RPMI7951 (cell line): ENCODE data around the gene RCBTB1. TPM values are rescaled to one million over a fixed set of nuclear protein-coding genes. Genes with fewer than 3 reads are reported as not detected.
"Not testable (repeated sequence)": the region's sequence is repeated elsewhere in the genome, so short reads cannot be mapped to it uniquely, and the experiment has no call there.

Experiments
- DNase-seq: peaks from one replicate; pipeline ENCODE4 v3.0.0-alpha.2; 2012; ENCODE audit warnings: low read depth
- total RNA-seq: library from RNA; depleted of rRNA; stranded (reverse); fragments of >200 nt; shearing (Covaris generic); gene quantifications from 2 replicates; pipeline ENCODE4 v1.2.3, GENCODE V29; 2014

The RCBTB1 gene
- total RNA-seq, 1 experiment from 2014 or later, result 8.9 TPM

- DNase-seq, result peak; percentile 18
Measured at GRCh38 chr13:49604570-49604969, 19.2 kb upstream of the RCBTB1 start.

- DNase-seq, result not testable (repeated sequence)
Measured at GRCh38 chr13:49602615-49603014, 17.3 kb upstream of the RCBTB1 start.

- DNase-seq, result no peak
Measured at GRCh38 chr13:49602005-49602404, 16.6 kb upstream of the RCBTB1 start.

DNA sequence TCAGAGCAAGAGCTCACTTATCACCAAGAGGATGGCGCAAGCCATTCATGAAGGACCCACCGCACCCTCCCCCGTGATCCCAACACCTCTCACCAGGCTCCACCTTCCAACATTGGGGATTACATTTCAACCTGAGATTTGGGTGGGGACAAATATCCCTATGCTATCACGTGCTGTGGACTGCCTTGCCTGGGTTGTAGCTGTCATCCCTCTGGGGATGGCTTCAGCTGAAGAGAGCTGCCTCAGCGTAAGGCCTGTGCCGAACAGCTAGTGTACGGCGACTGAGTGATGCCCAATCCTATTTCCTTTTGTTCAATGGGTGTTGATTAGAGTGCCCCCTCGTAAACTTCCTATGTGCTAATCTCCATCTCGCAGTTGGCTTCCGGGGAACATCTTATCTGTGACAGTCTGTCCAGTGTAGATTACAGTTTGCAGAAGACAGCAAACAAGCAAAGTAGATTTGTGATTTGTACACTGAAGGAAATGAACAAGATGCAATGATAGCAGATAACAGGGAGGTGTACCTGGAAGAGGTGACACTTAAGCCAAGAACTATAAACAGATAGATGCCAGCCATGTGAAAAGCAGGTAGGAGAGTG is 11.8 kb upstream of the RCBTB1 start:
- no peak for DNase-seq

DNA sequence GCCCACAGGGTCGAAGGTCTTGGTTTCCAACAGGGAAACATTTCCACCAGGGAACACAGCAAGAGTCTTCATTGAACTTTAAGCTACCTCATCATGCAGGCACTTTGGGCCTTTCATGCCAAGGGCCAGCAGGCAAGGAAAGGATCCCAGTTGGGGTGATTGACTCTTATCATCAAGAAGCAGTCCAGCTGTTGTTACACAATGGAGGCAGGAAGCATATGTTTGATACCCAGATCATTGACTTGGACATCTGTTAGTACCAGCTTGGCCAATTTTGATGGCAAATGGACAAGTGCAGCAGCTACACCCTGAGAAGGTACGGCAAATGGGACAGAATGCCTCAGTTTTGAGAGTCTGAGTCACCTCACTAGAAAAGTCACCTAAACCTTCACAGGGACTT is 10.9 kb upstream of the RCBTB1 start:
- DNase-seq, result no peak

- peak; percentile 5 for DNase-seq
Measured at GRCh38 chr13:49594576-49594975, 9.2 kb upstream of the RCBTB1 start.

GRCh38 chr13:49593876-49594275 is 8.5 kb upstream of the RCBTB1 start:
- DNase-seq, result not testable (repeated sequence)

DNA sequence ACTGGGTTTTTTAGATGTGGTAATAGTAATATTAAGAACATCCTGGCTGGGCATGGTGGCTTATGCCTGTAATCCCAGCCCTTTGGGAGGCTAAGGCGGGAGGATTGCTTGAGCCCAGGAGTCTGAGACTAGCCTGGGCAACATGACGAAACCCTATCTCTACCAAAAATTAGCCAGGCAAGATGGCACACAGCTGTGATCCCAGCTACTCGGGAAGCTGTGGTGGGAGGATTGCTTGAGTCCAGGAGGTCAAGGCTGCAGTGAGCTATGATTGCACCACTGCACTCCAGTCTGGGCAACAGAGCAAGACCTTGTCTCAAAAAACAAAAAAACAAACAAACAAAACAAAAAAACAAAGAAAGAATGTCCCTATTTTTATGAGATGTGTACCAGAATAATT is 5.4 kb upstream of the RCBTB1 start:
- not testable (repeated sequence) for DNase-seq

DNA sequence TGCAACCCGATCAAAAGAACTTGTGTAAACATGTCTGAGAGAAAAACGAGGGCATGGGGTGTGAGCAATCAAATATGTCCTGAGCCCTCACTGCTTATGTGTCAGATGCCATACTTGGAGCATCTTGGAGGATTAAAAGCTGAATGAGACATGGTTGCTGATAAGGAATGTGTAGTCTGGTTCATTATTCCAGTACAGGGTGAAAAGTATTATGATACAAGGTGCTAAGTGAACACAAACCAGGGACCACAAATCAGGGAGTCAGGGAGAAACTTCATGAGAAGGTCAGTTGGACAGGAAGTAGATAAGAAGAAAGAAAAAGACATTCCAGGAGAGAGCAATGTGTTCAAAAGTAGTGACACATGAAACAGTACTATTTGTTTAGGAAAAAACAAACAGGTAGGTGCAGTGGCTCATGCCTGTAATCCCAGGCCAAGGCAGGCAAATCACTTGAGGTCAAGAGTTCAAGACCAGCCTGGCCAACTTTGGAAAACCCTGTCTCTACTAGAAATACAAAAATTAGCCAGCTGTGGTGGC is 2.0 kb upstream of the RCBTB1 start:
- no peak for DNase-seq

GRCh38 chr13:49586717-49587116 is 1.4 kb upstream of the RCBTB1 start:
- no peak for DNase-seq

DNA sequence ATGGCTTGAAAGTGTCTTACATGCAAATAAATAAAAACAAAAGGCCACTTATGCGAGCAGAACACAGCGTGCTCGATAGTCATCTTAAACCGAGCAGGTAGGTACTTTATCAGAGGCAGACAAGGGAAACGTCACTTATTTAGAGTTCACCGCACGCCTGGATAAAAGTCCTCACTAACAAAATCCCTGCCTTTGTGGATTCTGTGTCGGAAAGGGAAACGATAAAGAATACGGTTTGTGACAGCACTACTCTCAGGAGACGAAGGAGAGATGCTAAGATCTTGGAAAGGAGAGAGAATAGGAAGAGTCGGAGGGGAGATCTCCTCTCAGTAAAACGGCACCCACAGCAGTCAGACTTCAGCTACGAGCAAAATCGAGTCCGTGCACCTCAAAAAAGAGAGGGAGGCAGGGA is 581 bp downstream of the RCBTB1 start:
- no peak for DNase-seq

- DNase-seq, result no peak
Measured at GRCh38 chr13:49580980-49581680, 4.2 kb downstream of the RCBTB1 start.

DNA sequence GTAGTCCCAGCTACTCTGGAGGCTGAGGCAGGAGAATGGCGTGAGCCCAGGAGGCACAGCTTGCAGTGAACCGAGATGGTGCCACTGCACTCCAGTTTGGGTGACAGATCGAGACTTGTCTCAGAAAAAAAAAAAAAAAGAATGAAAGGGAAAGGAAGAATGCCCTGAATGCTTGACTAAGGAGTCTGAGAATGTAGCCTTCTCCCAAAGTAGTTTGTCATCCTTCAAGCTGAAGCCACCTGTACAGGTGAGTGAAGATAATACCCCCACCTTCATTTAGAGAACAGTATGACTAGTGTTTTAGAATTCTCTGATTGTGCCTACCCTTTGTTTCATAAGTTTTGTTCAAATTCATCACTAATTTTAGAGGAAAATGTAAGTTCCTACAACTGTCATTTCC is 5.9 kb downstream of the RCBTB1 start:
- no peak for DNase-seq

DNA sequence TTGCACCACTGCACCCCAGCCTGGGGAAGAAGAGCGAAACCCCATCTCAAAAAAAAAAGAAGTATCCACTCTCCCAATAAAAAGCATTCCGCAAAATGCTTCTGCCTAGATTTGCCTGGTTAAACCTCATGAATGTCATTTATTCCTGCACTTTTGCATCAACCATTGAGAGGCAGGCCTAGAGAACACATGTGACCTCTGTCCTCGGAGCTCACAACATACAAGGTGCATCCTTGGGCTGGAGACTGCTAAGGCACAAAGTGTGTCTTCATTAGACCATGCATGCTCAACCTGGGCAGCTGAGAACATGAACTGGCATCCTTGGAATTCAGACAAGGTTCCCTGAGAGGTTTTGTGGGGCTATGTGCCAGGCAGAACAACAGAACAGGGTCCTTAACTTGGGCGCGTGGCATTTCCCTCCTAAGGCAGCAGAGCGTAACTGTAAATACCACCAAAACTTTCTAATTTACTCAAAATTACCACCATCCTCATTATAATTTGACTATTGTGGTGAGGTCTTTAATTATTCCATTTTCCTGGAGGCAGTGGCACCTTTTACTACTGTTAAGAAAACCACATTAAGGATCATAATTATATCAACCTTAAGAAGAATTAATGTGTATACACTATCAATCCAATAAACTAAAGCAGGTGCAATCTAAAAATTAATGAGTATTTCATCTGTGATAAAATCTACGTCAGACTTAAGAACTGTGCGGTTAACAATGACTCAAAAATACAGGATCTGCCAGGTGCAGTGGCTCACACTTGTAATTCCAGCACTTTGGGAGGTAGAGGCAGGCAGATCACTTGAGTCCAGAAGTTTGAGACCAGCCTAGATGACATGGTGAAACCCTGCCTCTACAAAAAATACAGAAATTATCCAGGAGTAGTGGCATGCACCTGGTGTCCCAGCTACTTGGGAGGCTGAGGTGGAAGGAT is 13.8 kb downstream of the RCBTB1 start:
- no peak for DNase-seq

GRCh38 chr13:49569993-49570689 is 15.2 kb downstream of the RCBTB1 start:
- DNase-seq, result peak; percentile 13

DNA sequence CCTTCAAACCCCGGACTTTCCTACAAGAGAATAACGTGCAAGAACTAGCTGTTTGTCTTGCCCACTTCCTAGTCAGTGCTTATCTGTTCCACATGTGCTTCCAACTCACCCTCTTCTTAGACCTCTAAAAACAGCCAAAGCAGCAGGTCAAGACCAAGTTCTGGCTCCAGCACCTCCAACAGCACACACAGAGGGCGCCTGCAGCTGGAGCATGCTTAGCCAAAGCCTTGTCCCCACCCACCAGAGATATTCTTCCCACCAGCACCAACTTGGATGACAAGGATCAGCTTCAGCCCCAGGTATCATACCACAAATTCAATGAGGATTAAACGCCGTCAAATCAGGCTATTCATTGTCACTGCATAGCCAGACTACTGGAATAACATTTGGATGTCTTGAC is 17.9 kb downstream of the RCBTB1 start:
- no peak for DNase-seq

GRCh38 chr13:49566461-49566860 is 18.9 kb downstream of the RCBTB1 start:
- no peak for DNase-seq

DNA sequence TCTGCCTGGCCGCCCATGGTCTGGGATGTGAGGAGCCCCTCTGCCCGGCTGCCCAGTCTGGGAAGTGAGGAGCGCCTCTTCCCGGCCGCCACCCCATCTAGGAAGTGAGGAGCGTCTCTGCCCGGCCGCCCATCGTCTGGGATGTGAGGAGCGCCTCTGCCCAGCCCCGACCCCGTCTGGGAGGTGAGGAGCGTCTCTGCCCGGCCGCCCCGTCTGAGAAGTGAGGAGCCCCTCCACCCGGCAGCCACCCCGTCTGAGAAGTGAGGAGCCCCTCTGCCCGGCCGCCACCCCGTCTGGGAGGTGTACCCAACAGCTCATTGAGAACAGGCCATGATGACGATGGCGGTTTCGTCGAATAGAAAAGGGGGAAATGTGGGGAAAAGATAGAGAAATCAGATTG is 19.9 kb downstream of the RCBTB1 start:
- not testable (repeated sequence) for DNase-seq

- no peak for DNase-seq
Measured at GRCh38 chr13:49563516-49563915, 21.8 kb downstream of the RCBTB1 start.

- no peak for DNase-seq
Measured at GRCh38 chr13:49561062-49561410, 24.3 kb downstream of the RCBTB1 start.

- DNase-seq, result no peak
Measured at GRCh38 chr13:49560270-49561061, 24.9 kb downstream of the RCBTB1 start.
